ENCODE measurements around the gene CCK.
"Not testable (repeated sequence)": the region's sequence is repeated elsewhere in the genome, so short reads cannot be mapped to it uniquely, and the experiment has no call there.

The CCK gene

GRCh38 chr3:42266085-42266484 lies at the start of gene CCK:
Gene CCK, minus strand, starts transcription at chr3:42266185. Its CDS starts 2,555 bp downstream, at chr3:42263630.
- DNase-seq (ENCODE audit: low spot score), result no peak

DNA sequence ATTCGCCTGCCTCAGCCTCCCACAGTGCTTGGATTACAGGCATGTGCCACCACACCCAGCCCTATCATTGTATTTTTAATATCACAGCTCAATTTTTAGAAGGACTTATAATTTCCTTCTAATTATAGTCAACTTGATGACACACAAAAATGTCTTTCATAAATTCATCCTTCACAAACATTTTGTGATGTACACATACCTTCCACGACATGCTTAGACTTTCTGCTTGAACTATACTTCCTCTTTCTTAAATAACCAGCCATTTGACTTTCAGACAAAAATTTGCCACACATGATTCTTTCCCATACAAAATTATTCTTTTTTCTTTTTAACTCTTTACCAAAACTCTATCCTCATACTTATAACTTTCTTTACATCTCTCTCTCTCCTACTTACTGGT lies 48.4 kb upstream of the CCK start:
- no peak for DNase-seq (ENCODE audit: low spot score)

- no peak for DNase-seq (ENCODE audit: low spot score)
These were observed 42.7 kb upstream of the CCK start for GRCh38 chr3:42308651-42309050.

- no peak for DNase-seq (ENCODE audit: low spot score)
These were observed 40.5 kb upstream of the CCK start for GRCh38 chr3:42306499-42306898.

- DNase-seq (ENCODE audit: low spot score), result no peak
These were observed 37.1 kb upstream of the CCK start for GRCh38 chr3:42302924-42303634.

GRCh38 chr3:42301446-42302175 lies 35.6 kb upstream of the CCK start:
- DNase-seq (ENCODE audit: low spot score), result no peak

DNA sequence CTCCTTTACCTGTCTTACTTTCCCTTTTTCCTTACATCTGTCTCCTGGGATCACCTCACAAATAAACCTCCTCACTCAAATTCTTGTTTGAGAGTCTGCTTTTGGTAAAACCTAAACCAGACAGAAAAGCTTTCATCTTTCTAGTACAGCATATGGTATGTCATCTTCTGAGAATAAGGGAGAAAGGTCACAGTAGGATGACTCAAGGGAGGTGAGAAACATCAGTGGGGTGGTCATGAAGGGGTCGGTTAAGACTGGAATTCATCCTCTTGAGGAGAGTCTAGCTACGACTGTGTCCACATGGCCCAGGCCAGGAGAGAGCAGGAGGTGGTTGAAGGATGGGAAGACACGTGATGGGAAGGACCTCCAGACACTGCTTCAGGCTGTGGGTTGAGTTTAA lies 34.8 kb upstream of the CCK start:
- no peak for DNase-seq (ENCODE audit: low spot score)

GRCh38 chr3:42300013-42300412 lies 34.0 kb upstream of the CCK start:
- peak; percentile 50 for DNase-seq (ENCODE audit: low spot score)

DNA sequence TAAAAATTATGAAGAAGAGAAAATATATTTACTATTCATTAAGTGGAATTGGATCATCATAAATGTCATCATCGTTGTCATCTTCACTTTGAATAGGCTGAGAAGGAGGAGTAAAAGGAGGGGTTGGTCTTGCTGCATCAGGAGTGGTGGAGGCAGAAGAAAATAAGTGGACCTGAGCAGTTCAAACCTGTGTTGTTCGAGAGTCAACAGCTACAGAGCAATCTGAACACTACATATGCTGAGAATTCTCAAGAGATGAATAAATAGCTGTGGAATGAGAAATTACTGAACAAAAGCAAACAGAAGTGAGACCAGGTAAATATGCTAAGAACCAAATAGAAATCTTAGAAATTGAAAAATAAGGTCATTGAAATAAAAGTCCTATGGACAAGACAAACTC lies 32.3 kb upstream of the CCK start:
- DNase-seq (ENCODE audit: low spot score), result no peak

DNA sequence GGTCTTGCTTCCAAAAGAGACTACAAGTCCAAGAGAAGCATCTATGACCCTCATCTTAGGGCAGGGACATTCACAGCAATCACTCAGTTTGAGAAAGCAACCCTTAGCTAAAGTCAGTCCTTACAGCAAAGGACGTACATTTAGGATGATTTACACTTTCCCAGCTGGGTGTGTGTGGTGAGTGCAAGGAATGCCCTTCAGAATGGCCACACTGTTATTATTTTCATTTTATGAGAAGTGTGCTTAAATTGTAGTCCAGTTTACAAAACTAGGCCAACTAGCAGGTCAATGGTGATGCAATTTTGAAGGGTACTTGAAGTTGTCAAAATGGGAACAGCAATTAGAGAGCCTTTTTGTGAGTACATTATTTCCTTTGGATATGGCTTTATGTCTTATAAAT lies 26.0 kb upstream of the CCK start:
- no peak for DNase-seq (ENCODE audit: low spot score)

DNA sequence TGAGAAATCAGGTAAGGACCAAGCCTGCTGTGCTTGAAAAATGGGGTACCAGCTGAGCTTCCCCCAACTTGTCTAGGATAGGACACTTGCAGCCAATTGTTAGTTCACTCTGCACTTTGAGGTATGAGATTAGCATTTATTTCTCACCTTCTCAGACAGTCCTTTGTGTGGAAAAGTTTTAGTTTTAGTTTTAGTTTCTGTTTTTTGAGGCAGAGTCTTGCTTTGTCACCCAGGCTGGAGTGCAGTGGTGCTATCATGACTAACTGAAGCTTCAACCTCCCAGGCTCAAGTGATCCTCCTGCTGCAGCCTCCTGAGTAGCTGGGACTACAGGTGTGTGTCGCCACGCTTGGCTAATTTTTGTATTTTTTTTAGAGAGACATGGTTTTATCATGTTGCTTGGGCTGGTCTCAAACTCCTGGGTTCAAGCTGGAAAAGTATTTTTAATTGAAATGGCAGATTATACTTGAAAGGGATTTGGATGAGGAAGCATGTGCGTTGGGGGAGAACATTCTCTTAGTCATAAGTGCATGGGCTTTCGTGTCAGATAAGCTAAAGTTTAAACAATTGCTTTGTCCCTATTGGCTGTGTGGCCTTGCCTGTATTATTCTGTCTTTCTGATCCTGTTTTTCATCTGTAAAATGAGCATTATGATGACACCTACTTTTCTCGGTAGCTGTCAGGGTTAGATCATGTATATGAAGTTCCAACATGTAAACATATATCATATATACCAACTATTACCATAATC lies 25.2 kb upstream of the CCK start:
- no peak for DNase-seq (ENCODE audit: low spot score)

DNA sequence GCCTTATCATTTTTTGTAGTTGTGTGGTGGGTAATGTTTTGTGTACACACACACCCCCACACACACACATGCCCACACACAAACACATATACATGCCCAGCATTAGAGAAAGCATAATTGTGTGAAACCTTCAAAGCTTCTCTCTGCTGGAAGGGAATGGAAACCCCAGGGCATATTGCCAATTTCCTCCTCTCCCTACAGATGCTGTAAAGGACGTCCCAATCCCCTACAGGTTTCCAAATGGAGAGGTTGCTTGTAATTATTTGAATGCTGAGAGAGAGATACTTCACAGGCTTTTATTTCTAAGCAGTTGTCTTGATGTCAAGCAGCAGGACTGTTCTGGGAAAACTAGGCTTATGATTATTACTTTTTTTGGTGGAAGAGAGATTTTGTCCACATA lies 23.0 kb upstream of the CCK start:
- no peak for DNase-seq (ENCODE audit: low spot score)

GRCh38 chr3:42288385-42288784 lies 22.4 kb upstream of the CCK start:
- DNase-seq (ENCODE audit: low spot score), result peak; percentile 86

DNA sequence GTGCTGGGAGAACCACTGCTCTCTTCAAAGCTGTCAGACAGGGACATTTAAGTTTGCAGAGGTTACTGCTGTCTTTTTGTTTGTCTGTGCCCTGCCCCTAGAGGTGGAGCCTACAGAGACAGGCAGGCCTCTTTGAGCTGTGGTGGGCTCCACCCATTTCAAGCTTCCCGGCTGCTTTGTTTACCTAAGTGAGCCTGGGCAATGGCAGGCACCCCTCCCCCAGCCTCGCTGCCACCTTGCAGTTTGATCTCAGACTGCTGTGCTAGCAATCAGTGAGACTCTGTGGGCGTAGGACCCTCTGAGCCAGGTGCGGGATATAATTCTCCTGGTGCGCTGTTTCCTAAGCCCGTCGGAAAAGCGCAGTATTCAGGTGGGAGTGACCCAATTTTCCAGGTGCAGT lies 21.4 kb upstream of the CCK start:
- DNase-seq (ENCODE audit: low spot score), result not testable (repeated sequence)

DNA sequence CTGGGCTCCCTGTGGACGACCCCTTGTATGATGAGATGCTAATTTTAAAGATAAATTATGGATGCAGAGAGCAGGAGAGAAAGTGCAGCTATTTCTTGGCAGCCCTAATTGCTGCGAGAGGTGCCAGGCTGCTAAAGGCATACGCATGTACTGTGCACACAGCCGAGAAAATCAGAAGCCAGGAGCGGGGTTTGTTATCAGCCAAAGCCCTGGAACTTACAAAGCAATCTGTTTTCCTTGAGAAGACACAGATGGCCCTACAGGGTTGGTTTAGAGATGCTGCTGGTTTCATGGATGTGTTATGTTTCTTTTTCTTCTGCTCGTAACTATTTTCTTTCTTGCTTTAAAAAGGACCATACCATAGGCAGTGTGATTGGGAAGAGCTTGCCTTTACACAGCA lies 11.7 kb upstream of the CCK start:
- no peak for DNase-seq (ENCODE audit: low spot score)

DNA sequence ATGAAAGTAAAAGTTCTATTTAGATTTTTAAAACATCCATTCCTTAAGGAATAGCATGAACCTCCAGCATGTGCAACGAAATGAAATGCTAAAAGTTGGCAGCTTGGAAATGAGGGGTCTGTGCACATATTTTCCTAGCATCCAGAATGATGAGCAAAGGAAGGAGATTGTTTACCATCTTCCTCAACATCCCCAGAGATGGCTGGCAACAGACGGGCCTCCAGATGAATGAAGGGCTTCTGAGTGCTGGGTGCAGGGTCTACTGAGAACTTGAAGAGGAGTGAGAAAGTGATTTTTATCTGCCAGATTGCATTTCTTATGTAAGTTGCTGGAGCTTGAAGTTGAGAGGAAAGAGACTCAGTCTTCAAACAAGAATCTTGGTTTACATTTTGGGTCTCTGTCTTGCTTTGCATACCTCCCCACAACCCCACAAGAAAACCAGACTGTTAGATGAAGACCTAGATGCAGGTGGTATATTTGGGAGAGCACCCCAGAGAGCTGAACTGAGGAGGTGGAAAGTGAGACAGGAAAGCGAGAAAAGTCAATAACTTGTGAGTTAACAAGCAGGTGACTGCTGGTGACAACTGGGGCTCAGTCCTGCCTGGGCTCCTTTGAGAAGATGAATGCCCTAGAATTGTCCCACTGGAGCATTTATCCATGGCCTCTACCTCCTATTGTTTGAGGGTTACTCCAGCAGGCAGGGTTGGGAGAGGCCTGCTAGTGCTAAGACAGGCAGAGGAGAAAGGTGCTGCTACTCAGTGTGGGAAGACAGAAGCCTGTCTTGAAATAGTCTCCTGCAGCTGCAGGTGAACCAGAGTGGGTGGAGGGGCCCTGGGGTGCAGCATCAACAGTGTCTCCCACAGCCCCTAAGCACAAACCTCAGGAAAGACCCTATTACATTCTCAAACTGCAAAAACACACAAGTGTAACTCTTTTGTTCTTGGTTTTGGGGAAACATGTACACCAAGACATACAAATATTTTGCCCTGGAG lies 10.5 kb upstream of the CCK start:
- no peak for DNase-seq (ENCODE audit: low spot score)

DNA sequence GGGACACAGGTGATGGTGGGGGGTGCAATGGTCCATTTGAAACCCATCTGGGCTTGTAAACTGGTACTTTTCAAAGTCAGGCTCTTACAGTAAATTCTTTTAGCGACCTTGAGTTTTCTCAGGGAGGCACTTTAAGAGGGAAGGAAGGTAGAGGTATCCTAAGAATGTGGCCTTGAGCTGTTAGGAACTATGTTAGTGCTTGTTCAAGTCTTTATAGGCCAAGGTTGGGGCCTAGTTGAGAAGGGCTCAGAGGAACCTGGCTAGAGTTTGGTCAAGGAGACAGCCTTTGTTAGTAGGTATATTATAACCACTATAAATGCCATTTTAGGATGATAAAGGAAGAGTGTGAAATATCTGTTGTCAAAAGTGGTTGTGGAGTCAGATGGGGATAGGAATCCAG lies 9.2 kb upstream of the CCK start:
- no peak for DNase-seq (ENCODE audit: low spot score)

GRCh38 chr3:42274266-42274665 lies 8.3 kb upstream of the CCK start:
- DNase-seq (ENCODE audit: low spot score), result no peak

GRCh38 chr3:42273361-42273760 lies 7.4 kb upstream of the CCK start:
- no peak for DNase-seq (ENCODE audit: low spot score)

DNA sequence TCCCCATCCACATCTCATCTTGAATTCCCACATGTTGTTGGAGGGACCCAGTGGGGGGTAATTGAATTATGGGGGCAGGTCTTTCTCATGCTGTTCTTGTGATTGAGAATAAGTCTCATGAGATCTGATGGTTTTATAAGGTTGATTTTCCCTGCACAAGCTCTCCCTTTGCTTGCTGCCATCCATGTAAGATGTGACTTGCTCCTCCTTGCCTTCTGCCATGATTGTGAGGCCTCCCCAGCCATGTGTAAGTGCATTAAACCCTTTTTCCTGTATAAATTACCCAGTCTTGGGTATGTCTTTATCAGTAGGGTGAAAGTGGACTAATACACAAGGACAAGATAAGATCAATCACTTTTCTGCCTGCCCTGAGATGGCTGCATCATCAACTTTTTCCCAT lies 5.8 kb upstream of the CCK start:
- DNase-seq (ENCODE audit: low spot score), result no peak

- DNase-seq (ENCODE audit: low spot score), result no peak
These were observed 4.6 kb upstream of the CCK start for GRCh38 chr3:42270561-42270960.

GRCh38 chr3:42269647-42270046 lies 3.7 kb upstream of the CCK start:
- no peak for DNase-seq (ENCODE audit: low spot score)

Measured in LoVo (cell line).